Stimulated activated effector memory CD8-positive, alpha-beta T cell treated with anti-CD3 and anti-CD28 coated beads, Interleukin-12 subunit alpha, Interleukin-12 subunit beta, amount 100 ng/mL, for 72 hours (primary cell): ENCODE results near the gene EML6.
A peak's percentile ranks its signal among the peaks of the same experiment; 100 is the strongest.

Experiments used
- ATAC-seq: fragments of 150-1000 bp; cut with Tn5 transposase; 2 replicates; pipeline ENCODE4 v1.10.0; 2021
- DNase-seq, 2 donors: peaks; one replicate each; pipeline ENCODE4 v3.0.0; 2021 to 2022; ENCODE audit warnings: low spot score in 2 of 2
- H3K27ac Mint-ChIP-seq: one replicate; pipeline ENCODE4 v1.8.0; 2022; ENCODE audit warnings: mild to moderate bottlenecking, mixed read lengths
- H3K36me3 Mint-ChIP-seq: one replicate; pipeline ENCODE4 v1.8.0; 2022; ENCODE audit warnings: mild to moderate bottlenecking, mixed read lengths
- H3K4me1 Mint-ChIP-seq: one replicate; pipeline ENCODE4 v1.8.0; 2022; ENCODE audit warnings: mixed read lengths
- H3K4me3 Mint-ChIP-seq: one replicate; pipeline ENCODE4 v1.8.0; 2022; ENCODE audit warnings: mild to moderate bottlenecking, mixed read lengths
- H3K9me3 Mint-ChIP-seq: one replicate; pipeline ENCODE4 v1.8.0; 2022; ENCODE audit warnings: mixed read lengths

The EML6 gene

GRCh38 chr2:54965425-54965824 is 242.0 kb downstream of the EML6 start:
- DNase-seq (no peak), ATAC-seq (no peak)
- Mint-ChIP-seq H3K4me3 (no peak overlapping the region), H3K4me1 (peaks cover 15% of the 10 kb centered on the region), H3K27ac (peak overlapping the region; percentile 62), H3K9me3 (no peaks in the 10 kb centered on the region), H3K36me3 (peaks cover 15% of the 10 kb centered on the region)

GRCh38 chr2:54966165-54966832 is 242.8 kb downstream of the EML6 start:
- ATAC-seq, result no peak
- Mint-ChIP-seq H3K36me3 (peaks cover 15% of the 10 kb centered on the region), H3K9me3 (no peaks in the 10 kb centered on the region), H3K27ac (peak overlapping the region; percentile 63), H3K4me1 (peaks cover 15% of the 10 kb centered on the region), H3K4me3 (no peak overlapping the region)
- DNase-seq, result no peak

GRCh38 chr2:54966837-54967236 is 243.4 kb downstream of the EML6 start:
- Mint-ChIP-seq H3K9me3 (no peaks in the 10 kb centered on the region), H3K27ac (peak overlapping the region; percentile 63), H3K4me3 (no peak overlapping the region), H3K4me1 (peaks cover 15% of the 10 kb centered on the region), H3K36me3 (peaks cover 15% of the 10 kb centered on the region)
- no peak for ATAC-seq
- DNase-seq, result no peak

GRCh38 chr2:54967269-54967668 is 243.8 kb downstream of the EML6 start:
- ATAC-seq, result no peak
- no peaks in the 10 kb centered on the region for H3K9me3 Mint-ChIP-seq
- no peak overlapping the region for H3K27ac Mint-ChIP-seq

GRCh38 chr2:54967759-54968365 is 244.4 kb downstream of the EML6 start:
- Mint-ChIP-seq H3K4me1 (peaks cover 15% of the 10 kb centered on the region), H3K27ac (peak overlapping the region; percentile 37), H3K9me3 (no peaks in the 10 kb centered on the region), H3K4me3 (no peak overlapping the region), H3K36me3 (peaks cover 16% of the 10 kb centered on the region)
- DNase-seq, result no peak
- no peak for ATAC-seq

More at GRCh38 chr2:54967269-54967668, 243.8 kb downstream of the EML6 start:
- H3K4me1 Mint-ChIP-seq, result peaks cover 15% of the 10 kb centered on the region
- H3K4me3 Mint-ChIP-seq, result no peak overlapping the region
- DNase-seq, result no peak
- peaks cover 15% of the 10 kb centered on the region for H3K36me3 Mint-ChIP-seq

- ATAC-seq (no peak), DNase-seq (no peak)
- Mint-ChIP-seq H3K27ac (peak overlapping the region; percentile 37), H3K4me3 (no peak overlapping the region), H3K4me1 (peaks cover 15% of the 10 kb centered on the region), H3K9me3 (no peaks in the 10 kb centered on the region), H3K36me3 (peaks cover 20% of the 10 kb centered on the region)
Observed at GRCh38 chr2:54968561-54969218, 245.2 kb downstream of the EML6 start.

GRCh38 chr2:54969295-54969939 is 246.0 kb downstream of the EML6 start:
- Mint-ChIP-seq H3K4me1 (peaks cover 15% of the 10 kb centered on the region), H3K9me3 (no peaks in the 10 kb centered on the region), H3K36me3 (peaks cover 20% of the 10 kb centered on the region), H3K27ac (no peak overlapping the region), H3K4me3 (no peak overlapping the region)
- DNase-seq, result no peak
- ATAC-seq, result no peak

GRCh38 chr2:54969940-54970338 is 246.5 kb downstream of the EML6 start:
- no peak for DNase-seq
- Mint-ChIP-seq H3K4me3 (no peak overlapping the region), H3K9me3 (no peaks in the 10 kb centered on the region), H3K4me1 (peaks cover 14% of the 10 kb centered on the region), H3K36me3 (peaks cover 20% of the 10 kb centered on the region), H3K27ac (no peak overlapping the region)
- no peak for ATAC-seq

- H3K27ac Mint-ChIP-seq, result no peak overlapping the region
- no peak overlapping the region for H3K4me3 Mint-ChIP-seq
- peaks cover 5% of the 10 kb centered on the region for H3K36me3 Mint-ChIP-seq
- H3K4me1 Mint-ChIP-seq, result peaks cover 16% of the 10 kb centered on the region
- no peak for DNase-seq
- H3K9me3 Mint-ChIP-seq, result no peaks in the 10 kb centered on the region
- ATAC-seq, result no peak
Observed at GRCh38 chr2:54975175-54975574, 251.7 kb downstream of the EML6 start.

- H3K4me3 Mint-ChIP-seq, result no peak overlapping the region
- peaks cover 21% of the 10 kb centered on the region for H3K4me1 Mint-ChIP-seq
- no peaks in the 10 kb centered on the region for H3K9me3 Mint-ChIP-seq
- no peak for ATAC-seq
- no peak for DNase-seq
- peak overlapping the region; percentile 68 for H3K27ac Mint-ChIP-seq
- peaks cover 9% of the 10 kb centered on the region for H3K36me3 Mint-ChIP-seq
Observed at GRCh38 chr2:54975598-54976492, 252.4 kb downstream of the EML6 start.

GRCh38 chr2:54977149-54977548 is 253.7 kb downstream of the EML6 start:
- Mint-ChIP-seq H3K36me3 (peaks cover 17% of the 10 kb centered on the region), H3K9me3 (no peaks in the 10 kb centered on the region), H3K4me3 (no peak overlapping the region), H3K4me1 (peaks cover 22% of the 10 kb centered on the region), H3K27ac (peak overlapping the region; percentile 12)
- DNase-seq, result no peak
- ATAC-seq, result no peak

GRCh38 chr2:54979321-54980044 is 256.0 kb downstream of the EML6 start:
- no peak overlapping the region for H3K4me3 Mint-ChIP-seq
- no peak overlapping the region for H3K27ac Mint-ChIP-seq
- no peaks in the 10 kb centered on the region for H3K9me3 Mint-ChIP-seq
- no peak for ATAC-seq
- H3K36me3 Mint-ChIP-seq, result peaks cover 24% of the 10 kb centered on the region
- no peak for DNase-seq
- peaks cover 33% of the 10 kb centered on the region for H3K4me1 Mint-ChIP-seq

- Mint-ChIP-seq H3K9me3 (no peaks in the 10 kb centered on the region), H3K4me1 (peaks cover 27% of the 10 kb centered on the region), H3K27ac (no peak overlapping the region), H3K36me3 (peaks cover 38% of the 10 kb centered on the region), H3K4me3 (no peak overlapping the region)
- DNase-seq, result no peak
- no peak for ATAC-seq
Observed at GRCh38 chr2:54981385-54981784, 257.9 kb downstream of the EML6 start.
